Spleen (tissue), 7 donors: ENCODE data around the gene AP2M1.
A peak's percentile ranks its signal among the peaks of the same experiment; 100 is the strongest.

ENCODE experiments used
- CTCF ChIP-seq, 11 experiments: fragments of 200-600 bp in 7 of 11; fragments of 450-650 bp in 4 of 11; sonication (generic) in 4 of 11; IDR thresholded peaks in 8 of 11; conservative IDR thresholded peaks in 3 of 11; 1 replicate in 7 of 11; 2 replicates in 4 of 11; pipeline versions ENCODE4 v1.4.0 to v1.8.0; 2016 to 2021; ENCODE audit warnings: antibody characterized with exemption in 11 of 11, inconsistent platforms in 4 of 11, mild to moderate bottlenecking in 1 of 11
- POLR2A ChIP-seq, 3 donors: fragments of 450-650 bp; IDR thresholded peaks; one replicate each; pipeline ENCODE4 v1.5.1; 2017; ENCODE audit warnings: antibody characterized with exemption in 3 of 3, mild to moderate bottlenecking in 1 of 3
- POLR2AphosphoS5 ChIP-seq, 3 donors: sonication (generic); formaldehyde crosslinking; IDR thresholded peaks; one replicate each; pipeline ENCODE4 v1.5.1; 2017; ENCODE audit warnings: antibody characterized with exemption in 3 of 3
- donor health status: DM: no; HTN: no; CAD: no; lungs with moderate emphysema.
- donor health status: DM: no; HTN: no; CAD: no.
- donor health status: DM: no; HTN: no; CAD: no.

- TF ChIP-seq CTCF (IDR thresholded peaks at IDR 0.05 in 8 of 11, conservative IDR thresholded peaks at IDR 0.05 in 3 of 11) (no peak), POLR2AphosphoS5 (IDR thresholded peaks at IDR 0.05) (peak in 1 of 3 donors; percentile 56), POLR2A (IDR thresholded peaks at IDR 0.05) (no peak)
These were observed 8.0 kb upstream of the AP2M1 start for GRCh38 chr3:184166671-184167070.
